HTR-8/SVneo (cell line): ENCODE results near the gene SEPSECS.

ENCODE experiments used
- DNase-seq: peaks from one replicate; pipeline ENCODE4 v3.0.0; 2011; ENCODE audit warnings: low spot score, mixed read lengths; ENCODE audit not compliant: insufficient read length
- FAIRE-seq: peaks from 2 replicates; lab custom pipeline; 2011; peaks lifted over from hg19 to GRCh38; lab: Jason Lieb, UNC

Gene SEPSECS

GRCh38 chr4:25158817-25159216 lies 1.4 kb downstream of the SEPSECS start:
- no peak for FAIRE-seq
- DNase-seq = no peak

- DNase-seq (no peak), FAIRE-seq (no peak)
Observed at GRCh38 chr4:25157081-25157480, 3.2 kb downstream of the SEPSECS start.

- FAIRE-seq = no peak
- no peak for DNase-seq
Observed at GRCh38 chr4:25155947-25156346, 4.3 kb downstream of the SEPSECS start.

GRCh38 chr4:25154594-25155265 lies 5.5 kb downstream of the SEPSECS start:
- FAIRE-seq (no peak), DNase-seq (no peak)

- no peak for FAIRE-seq
- DNase-seq = no peak
Observed at GRCh38 chr4:25146076-25146475, 14.2 kb downstream of the SEPSECS start.

- DNase-seq (peak; percentile 18), FAIRE-seq (no peak)
Observed at GRCh38 chr4:25144870-25145481, 15.3 kb downstream of the SEPSECS start.

- FAIRE-seq (no peak), DNase-seq (no peak)
Observed at GRCh38 chr4:25142468-25142867, 17.8 kb downstream of the SEPSECS start.

GRCh38 chr4:25141592-25141991 lies 18.7 kb downstream of the SEPSECS start:
- FAIRE-seq (no peak), DNase-seq (no peak)

- FAIRE-seq (no peak), DNase-seq (no peak)
Observed at GRCh38 chr4:25133132-25133531, 27.1 kb downstream of the SEPSECS start.

- no peak for DNase-seq
- FAIRE-seq = no peak
Observed at GRCh38 chr4:25131926-25132325, 28.3 kb downstream of the SEPSECS start.

- DNase-seq (no peak), FAIRE-seq (no peak)
Observed at GRCh38 chr4:25131381-25131780, 28.9 kb downstream of the SEPSECS start.

GRCh38 chr4:25129917-25130316 lies 30.3 kb downstream of the SEPSECS start:
- no peak for DNase-seq
- FAIRE-seq = no peak

- no peak for DNase-seq
- no peak for FAIRE-seq
Observed at GRCh38 chr4:25128671-25129070, 31.6 kb downstream of the SEPSECS start.

GRCh38 chr4:25123236-25123635 lies 37.0 kb downstream of the SEPSECS start:
- DNase-seq = no peak
- FAIRE-seq = no peak

GRCh38 chr4:25120146-25120940 lies 39.9 kb downstream of the SEPSECS start:
- DNase-seq (no peak), FAIRE-seq (no peak)

- no peak for DNase-seq
- no peak for FAIRE-seq
Observed at GRCh38 chr4:25117716-25118472, 42.4 kb downstream of the SEPSECS start.

GRCh38 chr4:25117274-25117673 lies 43.0 kb downstream of the SEPSECS start:
- DNase-seq (no peak), FAIRE-seq (no peak)

GRCh38 chr4:25113915-25114904 lies 46.0 kb downstream of the SEPSECS start:
- FAIRE-seq (no peak), DNase-seq (peak; percentile 37)

GRCh38 chr4:25112995-25113380 lies 47.3 kb downstream of the SEPSECS start:
- DNase-seq (no peak), FAIRE-seq (no peak)
